Spleen (tissue), 7 donors: ENCODE results near the gene ALDOA.

Experiments
- CTCF ChIP-seq, 11 experiments: fragments of 200-600 bp in 7 of 11; fragments of 450-650 bp in 4 of 11; sonication (generic) in 4 of 11; IDR thresholded peaks in 8 of 11; conservative IDR thresholded peaks in 3 of 11; 1 replicate in 7 of 11; 2 replicates in 4 of 11; pipeline versions ENCODE4 v1.4.0 to v1.8.0; 2016 to 2021; ENCODE audit warnings: antibody characterized with exemption in 11 of 11, inconsistent platforms in 4 of 11, mild to moderate bottlenecking in 1 of 11
- POLR2A ChIP-seq, 3 donors: fragments of 450-650 bp; IDR thresholded peaks; one replicate each; pipeline ENCODE4 v1.5.1; 2017; ENCODE audit warnings: antibody characterized with exemption in 3 of 3, mild to moderate bottlenecking in 1 of 3
- donor health status: DM: no; HTN: no; CAD: no; lungs with moderate emphysema.
- donor health status: DM: no; HTN: no; CAD: no.
- donor health status: DM: no; HTN: no; CAD: no.

DNA sequence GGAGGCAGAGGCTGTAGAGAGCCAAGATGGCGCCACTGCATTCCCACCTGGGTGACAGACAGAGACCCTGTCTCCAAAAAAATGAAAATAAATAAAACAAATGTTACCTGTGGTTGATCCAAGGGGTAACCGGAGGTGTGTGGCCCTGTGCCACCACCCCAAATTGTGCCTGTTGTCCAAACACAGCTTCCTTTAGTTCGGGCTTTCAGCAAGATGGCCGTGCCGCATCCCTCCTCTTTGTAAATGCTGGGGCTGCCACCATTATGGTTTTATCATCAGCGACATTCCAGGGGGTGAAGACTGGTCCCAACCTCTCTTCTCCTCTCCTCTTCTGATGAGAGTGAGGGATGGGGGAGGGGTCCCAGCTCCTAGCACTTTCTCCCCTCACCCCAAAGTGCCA is 42.7 kb upstream of the ALDOA start, which contains the start of gene C16orf92:
- TF ChIP-seq POLR2A (IDR thresholded peaks at IDR 0.05) (no peak), CTCF (IDR thresholded peaks at IDR 0.05 in 8 of 11, conservative IDR thresholded peaks at IDR 0.05 in 3 of 11) (no peak)
